Immature natural killer cell (primary cell): ENCODE measurements around the gene SYNC. TPM values are rescaled to one million over a fixed set of nuclear protein-coding genes. Genes with fewer than 3 reads are reported as not detected.
"Not testable (repeated sequence)": the region's sequence is repeated elsewhere in the genome, so short reads cannot be mapped to it uniquely, and the experiment has no call there.

Experiments used
- DNase-seq, 3 donors: peaks; one replicate each; pipeline ENCODE4 v3.0.0; 2022; ENCODE audit warnings: mixed read lengths in 1 of 3
- H3K27ac Mint-ChIP-seq, 6 donors: one replicate each; pipeline ENCODE4 v1.8.0; 2020; ENCODE audit warnings: mixed read lengths in 6 of 6, mild to moderate bottlenecking in 5 of 6, inconsistent platforms in 4 of 6, moderate library complexity in 3 of 6
- H3K27me3 Mint-ChIP-seq, 3 donors: one replicate each; pipeline ENCODE4 v1.8.0; 2020 to 2021; ENCODE audit warnings: low read depth in 3 of 3, mild to moderate bottlenecking in 3 of 3, mixed read lengths in 3 of 3, moderate library complexity in 3 of 3, inconsistent platforms in 1 of 3
- H3K36me3 Mint-ChIP-seq, 3 donors: one replicate each; pipeline ENCODE4 v1.8.0; 2020; ENCODE audit warnings: mixed read lengths in 3 of 3, inconsistent platforms in 2 of 3, mild to moderate bottlenecking in 2 of 3
- H3K4me1 Mint-ChIP-seq, 2 donors: one replicate each; pipeline ENCODE4 v1.8.0; 2020; ENCODE audit warnings: inconsistent platforms in 2 of 2, mild to moderate bottlenecking in 2 of 2, mixed read lengths in 2 of 2, moderate library complexity in 1 of 2
- H3K4me3 Mint-ChIP-seq, 5 donors: one replicate each; pipeline ENCODE4 v1.8.0; 2020; ENCODE audit warnings: mild to moderate bottlenecking in 5 of 5, mixed read lengths in 5 of 5, inconsistent platforms in 3 of 5, moderate library complexity in 3 of 5
- H3K9me3 Mint-ChIP-seq, 6 donors: one replicate each; pipeline ENCODE4 v1.8.0; 2020; ENCODE audit warnings: mild to moderate bottlenecking in 6 of 6, mixed read lengths in 6 of 6, inconsistent platforms in 4 of 6, moderate library complexity in 3 of 6
- polyA plus RNA-seq, 3 donors: library from polyadenylated mRNA; unstranded; fragments of 300-500 nt; fragmentation: Illumina TruSeq; gene quantifications; one replicate each; pipeline ENCODE4 v1.2.3, GENCODE V29; 2021

Gene SYNC
- polyA plus RNA-seq, 3 donors from 2014 or later = not detected

DNA sequence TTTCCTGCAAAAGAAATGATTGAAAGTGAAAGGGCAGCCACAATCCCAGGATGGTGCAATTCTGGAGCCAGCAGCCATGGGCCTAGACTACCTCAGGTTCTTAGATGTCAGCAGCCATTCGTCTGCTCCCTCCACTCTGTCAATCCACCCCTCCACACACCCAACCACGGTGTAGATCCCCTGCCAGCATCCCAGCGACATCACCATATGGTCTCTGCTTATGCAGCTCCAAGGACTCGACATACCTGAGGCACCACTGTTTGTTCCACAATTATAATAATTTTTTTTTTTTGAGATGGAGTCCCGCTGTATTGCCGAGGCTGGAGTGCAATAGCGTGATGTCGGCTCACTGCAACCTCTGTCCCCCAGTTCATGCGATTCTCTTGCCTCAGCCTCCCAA lies 6.5 kb downstream of the SYNC start:
- no peaks in the 10 kb centered on the region for H3K9me3 Mint-ChIP-seq
- DNase-seq = no peak
- H3K4me1 Mint-ChIP-seq = no peaks in the 10 kb centered on the region
- H3K27me3 Mint-ChIP-seq = peaks cover 0 to 7% (median 0%) of the 10 kb centered on the region in 3 donors
- no peak overlapping the region for H3K4me3 Mint-ChIP-seq
- H3K36me3 Mint-ChIP-seq = peaks cover 0 to 4% (median 0%) of the 10 kb centered on the region in 3 donors
- no peak overlapping the region for H3K27ac Mint-ChIP-seq

DNA sequence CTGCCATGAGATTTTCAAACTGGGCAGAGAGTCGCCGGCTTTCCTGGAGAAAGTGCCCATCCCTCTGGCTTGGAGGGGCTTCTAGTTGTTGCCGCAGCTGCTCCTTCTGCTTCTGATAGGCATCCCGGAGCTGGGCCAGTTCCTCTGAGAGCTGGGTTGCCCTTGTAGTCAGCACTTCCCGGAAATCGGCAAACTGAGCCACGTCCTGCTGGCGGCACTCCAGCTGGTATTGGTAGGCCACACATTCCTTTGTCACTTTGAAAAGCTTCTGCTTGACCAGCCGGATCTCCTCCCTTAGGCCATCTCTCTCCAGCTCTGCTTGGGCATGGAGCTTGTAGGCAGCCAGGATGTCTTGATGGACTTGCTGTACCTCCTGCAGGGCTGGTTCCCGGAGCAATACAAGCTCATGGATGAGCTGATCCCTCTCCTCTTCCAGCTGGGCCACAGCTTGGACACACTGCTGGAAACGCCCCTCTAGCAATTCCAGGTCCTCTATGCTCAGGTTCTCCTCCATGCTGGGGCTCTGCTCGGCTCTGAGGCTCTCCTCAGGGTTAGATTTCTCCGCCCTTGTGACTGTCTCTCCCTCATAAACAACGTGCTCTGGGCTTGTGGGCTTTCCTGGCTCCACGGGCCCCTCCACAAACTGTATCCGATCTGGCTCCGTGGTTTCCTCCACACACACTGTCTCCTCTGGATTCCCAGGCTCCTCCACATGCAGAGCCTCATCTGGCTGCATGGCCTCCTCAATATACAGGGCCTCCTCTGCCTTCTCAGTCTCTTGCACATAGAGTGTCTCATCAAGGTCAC lies 7.3 kb downstream of the SYNC start:
- H3K27me3 Mint-ChIP-seq = peaks cover 0 to 7% (median 0%) of the 10 kb centered on the region in 3 donors
- no peak overlapping the region for H3K27ac Mint-ChIP-seq
- no peaks in the 10 kb centered on the region for H3K9me3 Mint-ChIP-seq
- H3K4me1 Mint-ChIP-seq = no peaks in the 10 kb centered on the region
- H3K36me3 Mint-ChIP-seq = peaks cover 0 to 4% (median 0%) of the 10 kb centered on the region in 3 donors
- no peak overlapping the region for H3K4me3 Mint-ChIP-seq
- no peak for DNase-seq

DNA sequence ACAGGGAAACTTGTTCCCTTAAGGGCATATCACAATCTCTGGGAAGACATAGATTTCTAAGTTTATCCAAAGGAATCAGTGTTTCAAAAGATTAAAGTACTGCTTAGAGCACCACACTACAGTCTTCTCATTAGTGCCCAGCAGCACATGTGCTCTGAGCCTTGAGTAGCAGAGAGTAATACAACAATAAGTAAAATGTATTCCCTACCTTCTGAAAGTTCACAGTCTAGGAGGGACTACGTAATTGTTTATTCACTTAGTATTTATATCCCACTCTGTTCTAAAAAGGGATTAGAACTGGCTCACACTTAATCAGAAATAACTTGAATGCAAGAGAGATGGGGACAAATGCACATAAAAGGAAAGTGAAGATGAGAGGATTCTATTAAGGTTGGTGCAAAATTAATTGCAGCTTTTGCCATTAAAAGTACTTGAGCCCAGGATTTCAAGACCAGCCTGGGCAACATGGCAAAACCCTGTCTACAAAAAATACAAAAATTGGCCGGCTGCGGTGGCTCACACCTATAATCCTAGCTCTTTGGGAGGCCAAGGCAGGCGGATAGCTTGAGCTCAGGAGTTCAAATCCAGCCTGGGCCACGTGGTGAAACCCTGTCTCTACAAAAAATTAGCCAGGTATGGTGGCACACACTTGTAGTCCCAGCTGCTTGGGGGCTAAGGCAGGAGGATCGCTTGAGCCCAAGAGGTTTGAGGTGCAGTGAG lies 9.0 kb downstream of the SYNC start:
- Mint-ChIP-seq H3K27me3 (no peaks in the 10 kb centered on the region), H3K36me3 (no peaks in the 10 kb centered on the region), H3K9me3 (no peaks in the 10 kb centered on the region), H3K27ac (no peak overlapping the region), H3K4me1 (no peaks in the 10 kb centered on the region), H3K4me3 (no peak overlapping the region)
- no peak for DNase-seq

DNA sequence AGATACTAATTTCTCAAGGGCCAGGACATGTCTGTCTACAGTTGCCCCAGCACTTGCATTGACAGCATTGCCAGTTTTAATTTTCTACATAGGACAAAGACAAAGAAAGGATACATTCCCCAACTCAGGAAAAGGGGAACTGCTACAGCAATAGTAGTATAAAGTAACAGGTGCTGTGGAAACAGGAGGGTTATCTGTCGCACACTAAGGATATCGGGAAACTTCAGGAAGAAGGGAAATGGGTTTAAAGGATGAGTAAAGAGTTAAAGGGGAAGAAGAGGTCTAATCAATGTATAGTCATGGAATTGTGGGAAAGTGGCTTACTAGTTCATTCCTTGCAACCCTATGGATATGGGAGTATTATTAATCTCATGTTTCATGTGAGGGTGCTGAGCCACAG lies 16.2 kb downstream of the SYNC start:
- no peaks in the 10 kb centered on the region for H3K9me3 Mint-ChIP-seq
- peak overlapping the region in 3 of 6 donors; percentile 31 to 79 (median 78) for H3K27ac Mint-ChIP-seq
- H3K4me3 Mint-ChIP-seq = no peak overlapping the region
- H3K27me3 Mint-ChIP-seq = peaks cover 0 to 2% (median 0%) of the 10 kb centered on the region in 3 donors
- no peaks in the 10 kb centered on the region for H3K4me1 Mint-ChIP-seq
- peaks cover 6 to 15% (median 14%) of the 10 kb centered on the region in 3 donors for H3K36me3 Mint-ChIP-seq
- DNase-seq = no peak

DNA sequence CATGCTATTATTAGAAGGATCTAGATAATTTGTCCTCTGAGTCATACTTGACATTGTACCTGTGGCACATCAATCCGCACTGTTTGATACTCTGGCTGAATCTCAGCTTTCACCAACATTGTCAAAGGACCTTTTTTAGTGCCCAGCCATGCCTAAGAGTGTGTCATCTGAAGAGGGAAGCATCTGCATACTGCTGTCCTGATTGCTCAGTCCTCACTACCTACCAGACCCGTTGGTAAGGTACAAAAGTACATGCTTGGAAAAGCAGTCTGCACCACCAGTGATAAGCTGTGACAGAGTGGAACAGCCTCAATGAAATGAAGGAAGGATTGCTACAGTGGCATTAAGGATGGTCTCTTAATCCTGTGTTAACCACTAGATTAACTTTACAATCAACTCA lies 17.1 kb downstream of the SYNC start:
- Mint-ChIP-seq H3K4me1 (no peaks in the 10 kb centered on the region), H3K9me3 (no peaks in the 10 kb centered on the region), H3K27ac (peak overlapping the region in 2 of 6 donors; percentile 46 to 63), H3K36me3 (peaks cover 9 to 24% (median 23%) of the 10 kb centered on the region in 3 donors), H3K27me3 (peaks cover 0 to 2% (median 0%) of the 10 kb centered on the region in 3 donors), H3K4me3 (no peak overlapping the region)
- DNase-seq = no peak

DNA sequence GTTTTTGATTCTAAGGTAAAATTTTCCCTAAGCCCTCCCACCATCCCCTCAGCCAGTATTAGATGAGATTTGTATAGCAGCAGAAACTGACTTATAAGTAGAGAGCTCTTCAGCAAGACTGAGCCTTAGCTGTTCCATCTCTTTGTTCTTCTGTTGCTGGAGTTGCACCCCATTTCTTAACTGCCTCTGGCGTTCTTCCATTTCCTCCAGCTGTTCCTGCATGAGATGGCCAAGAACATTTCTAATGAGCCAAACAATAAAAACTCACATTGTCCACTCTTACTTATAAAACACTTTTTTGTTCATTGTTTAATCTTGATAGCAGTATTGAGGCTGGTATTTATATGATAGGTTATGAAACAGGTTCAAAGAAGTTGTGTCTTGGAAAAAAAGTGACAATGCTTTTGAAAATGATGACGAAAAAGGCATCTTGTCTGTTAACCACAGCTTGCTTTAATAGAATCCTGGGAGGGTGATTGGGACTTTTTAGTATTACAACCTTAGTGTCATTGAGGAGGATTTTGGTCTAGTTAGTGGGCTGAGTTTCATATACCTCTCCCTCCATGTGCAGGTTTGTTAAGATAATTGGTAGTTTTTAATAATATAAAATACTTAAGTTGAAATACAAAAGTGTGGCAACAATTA lies 18.3 kb downstream of the SYNC start:
- peak overlapping the region in 1 of 6 donors; percentile 80 for H3K27ac Mint-ChIP-seq
- H3K27me3 Mint-ChIP-seq = peaks cover 0 to 2% (median 0%) of the 10 kb centered on the region in 3 donors
- H3K36me3 Mint-ChIP-seq = peaks cover 9 to 32% (median 31%) of the 10 kb centered on the region in 3 donors
- no peaks in the 10 kb centered on the region for H3K9me3 Mint-ChIP-seq
- no peak for DNase-seq
- no peaks in the 10 kb centered on the region for H3K4me1 Mint-ChIP-seq
- H3K4me3 Mint-ChIP-seq = no peak overlapping the region

DNA sequence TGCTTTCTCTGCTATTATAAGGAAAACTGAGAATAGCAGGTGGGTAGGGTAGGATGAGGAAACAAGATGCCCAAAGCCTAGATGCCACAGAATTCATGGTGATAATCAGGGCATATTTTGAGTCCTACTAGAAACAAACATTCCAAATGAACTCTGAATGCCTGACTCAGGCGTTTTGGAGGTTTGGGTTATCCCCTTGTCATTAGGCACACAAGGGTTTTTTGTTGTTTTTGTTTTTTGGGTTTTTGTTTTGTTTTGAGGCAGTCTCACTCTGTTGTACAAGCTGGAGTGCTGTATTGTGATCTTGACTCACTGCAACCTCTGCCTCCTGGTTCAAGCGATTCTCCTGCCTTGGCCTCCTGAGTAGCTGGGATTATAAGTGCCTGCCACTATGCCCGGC lies 19.2 kb downstream of the SYNC start:
- no peaks in the 10 kb centered on the region for H3K9me3 Mint-ChIP-seq
- H3K27me3 Mint-ChIP-seq = peaks cover 0 to 2% (median 0%) of the 10 kb centered on the region in 3 donors
- no peaks in the 10 kb centered on the region for H3K4me1 Mint-ChIP-seq
- no peak overlapping the region for H3K27ac Mint-ChIP-seq
- no peak for DNase-seq
- no peak overlapping the region for H3K4me3 Mint-ChIP-seq
- H3K36me3 Mint-ChIP-seq = peaks cover 9 to 33% (median 31%) of the 10 kb centered on the region in 3 donors

DNA sequence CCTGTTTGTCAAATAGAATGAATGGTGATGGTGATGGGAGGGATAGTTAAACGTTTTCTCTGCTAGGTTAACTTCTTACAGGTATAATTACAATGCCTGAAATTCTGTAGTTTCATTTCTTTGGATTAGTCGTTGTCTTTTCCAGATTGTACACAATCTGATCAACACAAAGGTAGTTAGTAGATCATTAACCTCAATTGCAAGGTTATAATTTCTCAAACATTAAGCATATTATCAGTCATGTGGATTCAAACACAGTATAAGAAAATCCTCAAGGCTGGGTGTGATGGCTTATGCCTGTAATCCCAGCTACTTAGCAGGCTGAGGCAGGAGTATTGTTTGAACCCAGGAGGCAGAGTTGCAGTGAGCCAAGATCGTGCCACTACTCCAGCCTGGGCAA lies 20.6 kb downstream of the SYNC start:
- Mint-ChIP-seq H3K36me3 (peaks cover 16 to 40% (median 39%) of the 10 kb centered on the region in 3 donors), H3K27me3 (peaks cover 0 to 2% (median 0%) of the 10 kb centered on the region in 3 donors), H3K4me1 (no peaks in the 10 kb centered on the region), H3K9me3 (no peaks in the 10 kb centered on the region), H3K27ac (peak overlapping the region in 2 of 6 donors; percentile 39 to 51), H3K4me3 (no peak overlapping the region)
- DNase-seq = no peak

DNA sequence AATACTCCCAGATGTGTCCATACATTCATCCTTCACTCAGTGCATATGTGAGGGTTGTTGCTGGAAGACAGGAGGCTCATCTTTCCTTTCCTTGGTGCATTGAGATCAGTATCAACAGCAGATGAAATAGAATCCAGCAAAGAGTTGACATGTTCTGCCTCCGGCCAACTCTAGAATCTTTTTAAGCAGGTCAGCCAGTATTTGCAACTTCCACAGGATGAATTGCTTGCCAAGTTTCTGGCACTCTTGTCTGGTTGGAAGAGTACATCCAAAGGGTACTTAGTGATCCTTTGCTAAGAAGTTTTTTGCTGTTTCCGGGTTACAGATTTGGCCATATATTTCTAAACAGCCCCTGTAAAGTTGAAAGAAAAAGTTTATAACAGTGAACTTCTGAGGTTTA lies 21.1 kb downstream of the SYNC start:
- Mint-ChIP-seq H3K4me3 (no peak overlapping the region), H3K27ac (peak overlapping the region in 4 of 6 donors; percentile 9 to 51 (median 34)), H3K36me3 (peaks cover 16 to 39% (median 38%) of the 10 kb centered on the region in 3 donors), H3K9me3 (no peaks in the 10 kb centered on the region), H3K27me3 (peaks cover 0 to 2% (median 0%) of the 10 kb centered on the region in 3 donors), H3K4me1 (no peaks in the 10 kb centered on the region)
- no peak for DNase-seq

DNA sequence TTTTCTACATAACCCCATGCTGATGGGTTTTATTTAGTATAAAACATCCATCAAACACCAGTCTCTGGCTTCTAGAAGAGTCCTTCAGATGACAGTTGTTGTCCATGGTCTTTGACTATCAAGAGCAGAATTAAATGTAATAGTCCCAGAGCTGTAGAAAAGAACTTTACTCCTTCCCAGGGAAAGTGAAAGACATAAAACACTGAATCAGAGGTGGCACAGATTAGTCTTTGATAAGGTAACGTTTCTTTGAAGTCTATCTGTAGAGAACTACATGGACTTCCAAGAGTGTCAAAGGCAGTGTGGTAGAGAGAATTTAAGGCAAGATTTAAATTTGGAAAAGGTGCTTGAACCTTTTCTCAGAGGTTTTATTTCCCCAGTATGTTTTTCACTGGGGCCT lies 21.9 kb downstream of the SYNC start:
- peaks cover 16 to 35% (median 34%) of the 10 kb centered on the region in 3 donors for H3K36me3 Mint-ChIP-seq
- H3K27me3 Mint-ChIP-seq = peaks cover 0 to 2% (median 0%) of the 10 kb centered on the region in 3 donors
- H3K9me3 Mint-ChIP-seq = no peaks in the 10 kb centered on the region
- DNase-seq = no peak
- H3K4me3 Mint-ChIP-seq = no peak overlapping the region
- H3K27ac Mint-ChIP-seq = peak overlapping the region in 1 of 6 donors; percentile 40
- no peaks in the 10 kb centered on the region for H3K4me1 Mint-ChIP-seq

DNA sequence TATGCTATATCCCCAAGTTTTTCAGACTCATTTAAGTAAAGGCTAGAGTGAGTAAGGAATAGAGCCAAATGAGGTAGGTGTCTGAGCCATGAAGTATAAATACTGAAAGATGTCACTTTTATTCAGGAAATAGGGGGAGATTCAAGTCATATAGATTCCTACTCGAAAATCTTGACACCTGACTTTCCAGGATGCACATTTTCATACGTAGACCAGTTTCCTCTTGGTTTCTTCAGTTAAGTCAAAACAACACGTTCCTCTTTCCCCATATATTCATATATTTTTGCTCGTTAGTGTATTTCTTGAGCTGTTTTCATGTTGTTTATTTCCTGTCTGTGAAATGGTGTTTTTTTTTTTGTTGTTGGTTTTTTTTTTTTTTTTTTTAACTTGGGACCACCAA lies 22.6 kb downstream of the SYNC start:
- Mint-ChIP-seq H3K27ac (peak overlapping the region in 3 of 6 donors; percentile 34 to 36 (median 35)), H3K36me3 (peaks cover 16 to 39% (median 34%) of the 10 kb centered on the region in 3 donors)
- H3K27me3 Mint-ChIP-seq, H3K4me3 Mint-ChIP-seq, H3K4me1 Mint-ChIP-seq, DNase-seq, H3K9me3 Mint-ChIP-seq: not testable (repeated sequence)

DNA sequence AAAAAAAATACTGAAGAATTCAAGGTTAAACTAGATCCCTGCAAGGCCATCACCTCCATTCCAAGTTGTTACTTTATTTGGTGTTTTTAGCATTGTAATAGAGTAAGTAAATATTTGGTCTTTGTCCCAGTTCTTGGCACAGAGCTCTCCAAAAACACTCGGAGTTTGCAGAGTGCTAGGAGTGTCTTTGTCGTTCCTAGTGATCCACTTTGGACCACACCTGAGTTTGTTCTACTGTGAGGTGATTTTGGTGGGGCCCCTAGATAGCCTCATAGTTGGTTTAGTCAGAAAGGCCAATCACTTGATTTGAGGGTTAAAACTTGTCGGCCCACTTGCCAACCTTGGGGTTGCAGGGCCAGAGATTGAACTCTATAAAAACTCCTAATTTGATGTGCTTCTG lies 25.6 kb downstream of the SYNC start:
- Mint-ChIP-seq H3K4me1 (no peaks in the 10 kb centered on the region), H3K9me3 (no peaks in the 10 kb centered on the region), H3K36me3 (peaks cover 22 to 53% (median 45%) of the 10 kb centered on the region in 3 donors)

DNA sequence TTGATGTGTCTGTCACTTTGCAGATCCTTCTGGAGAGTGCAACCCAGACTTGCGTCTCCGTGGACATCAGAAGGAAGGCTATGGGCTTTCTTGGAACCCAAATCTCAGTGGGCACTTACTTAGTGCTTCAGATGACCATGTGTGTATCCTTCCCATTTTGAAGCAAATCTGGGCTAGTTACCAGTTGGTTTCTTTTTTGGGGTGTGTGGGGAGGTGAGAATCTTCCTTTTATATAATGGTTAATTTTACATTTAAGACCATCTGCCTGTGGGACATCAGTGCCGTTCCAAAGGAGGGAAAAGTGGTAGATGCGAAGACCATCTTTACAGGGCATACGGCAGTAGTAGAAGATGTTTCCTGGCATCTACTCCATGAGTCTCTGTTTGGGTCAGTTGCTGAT lies 33.9 kb downstream of the SYNC start:
- H3K36me3 Mint-ChIP-seq = peaks cover 27 to 49% (median 32%) of the 10 kb centered on the region in 3 donors
- H3K4me1 Mint-ChIP-seq = peaks cover 3 to 12% of the 10 kb centered on the region in 2 donors
- H3K4me3 Mint-ChIP-seq, DNase-seq, H3K9me3 Mint-ChIP-seq, H3K27me3 Mint-ChIP-seq: not testable (repeated sequence)
- peak overlapping the region in 1 of 6 donors; percentile 34 for H3K27ac Mint-ChIP-seq

More for the DNA sequence above, 25.6 kb downstream of the SYNC start:
- H3K4me3 Mint-ChIP-seq = no peak overlapping the region
- DNase-seq = no peak
- H3K27me3 Mint-ChIP-seq = peaks cover 0 to 2% (median 0%) of the 10 kb centered on the region in 3 donors
- H3K27ac Mint-ChIP-seq = no peak overlapping the region
